ENCODE measurements around the gene OR1K1. TPM values are rescaled to one million over a fixed set of nuclear protein-coding genes. Genes with fewer than 3 reads are reported as not detected.
"Not testable (repeated sequence)": the region's sequence is repeated elsewhere in the genome, so short reads cannot be mapped to it uniquely, and the experiment has no call there.

Gene OR1K1
- total RNA-seq, 1 experiment from 2014 or later = not detected

DNA sequence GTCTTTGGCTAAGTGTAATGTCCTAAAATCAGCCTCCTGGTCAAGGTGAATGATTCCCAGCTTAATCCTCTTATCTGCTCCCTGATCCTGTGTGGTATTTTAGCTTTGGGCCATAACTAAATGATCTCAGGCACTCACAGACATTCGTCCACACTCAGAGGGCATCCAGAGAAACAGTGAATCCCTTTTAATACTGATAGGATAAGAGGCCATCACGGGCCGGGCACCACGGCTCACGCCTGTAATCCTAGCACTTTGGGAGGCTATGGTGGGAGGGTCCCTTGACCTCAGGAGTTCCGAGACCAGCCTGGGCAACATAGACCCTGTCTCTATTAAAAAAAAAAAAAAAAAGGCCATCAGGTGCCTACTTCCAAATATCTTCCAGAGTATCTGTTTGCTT lies 22.1 kb downstream of the OR1K1 start:
- no peak overlapping the region for H2AFZ ChIP-seq
- no peak overlapping the region for H3K4me2 ChIP-seq
- TF ChIP-seq, protein P1, sequence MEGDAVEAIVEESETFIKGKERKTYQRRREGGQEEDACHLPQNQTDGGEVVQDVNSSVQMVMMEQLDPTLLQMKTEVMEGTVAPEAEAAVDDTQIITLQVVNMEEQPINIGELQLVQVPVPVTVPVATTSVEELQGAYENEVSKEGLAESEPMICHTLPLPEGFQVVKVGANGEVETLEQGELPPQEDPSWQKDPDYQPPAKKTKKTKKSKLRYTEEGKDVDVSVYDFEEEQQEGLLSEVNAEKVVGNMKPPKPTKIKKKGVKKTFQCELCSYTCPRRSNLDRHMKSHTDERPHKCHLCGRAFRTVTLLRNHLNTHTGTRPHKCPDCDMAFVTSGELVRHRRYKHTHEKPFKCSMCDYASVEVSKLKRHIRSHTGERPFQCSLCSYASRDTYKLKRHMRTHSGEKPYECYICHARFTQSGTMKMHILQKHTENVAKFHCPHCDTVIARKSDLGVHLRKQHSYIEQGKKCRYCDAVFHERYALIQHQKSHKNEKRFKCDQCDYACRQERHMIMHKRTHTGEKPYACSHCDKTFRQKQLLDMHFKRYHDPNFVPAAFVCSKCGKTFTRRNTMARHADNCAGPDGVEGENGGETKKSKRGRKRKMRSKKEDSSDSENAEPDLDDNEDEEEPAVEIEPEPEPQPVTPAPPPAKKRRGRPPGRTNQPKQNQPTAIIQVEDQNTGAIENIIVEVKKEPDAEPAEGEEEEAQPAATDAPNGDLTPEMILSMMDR (conservative IDR thresholded peaks at IDR 0.05) = no peak
- H3K9me3 ChIP-seq (ENCODE audit: insufficient read depth, low read depth) = no peaks in the 10 kb centered on the region
- H3K36me3 ChIP-seq (ENCODE audit: low read depth) = peaks cover 17% of the 10 kb centered on the region
- ChIA-PET CTCF (no interaction called here), POLR2A (ENCODE audit: unreplicated experiment) (no interaction called here)
- peaks cover 7% of the 10 kb centered on the region for H3K4me1 ChIP-seq (replicated peaks; ENCODE audit: insufficient read depth)
- H3K27ac ChIP-seq = no peak overlapping the region
- DNase-seq = no peak
- no peaks in the 10 kb centered on the region for H3K9me2 ChIP-seq (ENCODE audit: insufficient read depth)
- no peaks in the 10 kb centered on the region for H3F3A ChIP-seq (ENCODE audit: insufficient read depth, low read depth)
- intact Hi-C loops (cut with micrococcal nuclease; ENCODE audit: unreplicated experiment) = loop anchor here (10.0 kb wide), 1 partner anchor 533 kb away; the partner anchor contains the start of gene CRB2
- no peak overlapping the region for H3K4me3 ChIP-seq
- no peaks in the 10 kb centered on the region for H3K27me3 ChIP-seq (ENCODE audit: insufficient read depth, low read depth)
- H4K20me1 ChIP-seq (ENCODE audit: insufficient read depth) = no peaks in the 10 kb centered on the region
- no TSS peak for BruUV-seq (replicated peaks)
- H3K79me2 ChIP-seq (ENCODE audit: low read depth) = peaks cover 14% of the 10 kb centered on the region

- no peak for TF ChIP-seq EZH2 (IDR thresholded peaks at IDR 0.05; ENCODE audit: low read depth)
- no peak for DNase-seq
- Histone ChIP-seq H3K27ac (no peak overlapping the region), H3F3A (ENCODE audit: insufficient read depth, low read depth) (peaks cover 8% of the 10 kb centered on the region; the same call in 1 of the 2 replicates), H3K4me1 (replicated peaks; ENCODE audit: insufficient read depth) (peaks cover 10% of the 10 kb centered on the region), H3K27me3 (ENCODE audit: insufficient read depth, low read depth) (no peaks in the 10 kb centered on the region), H2AFZ (no peak overlapping the region), H3K9me3 (ENCODE audit: insufficient read depth, low read depth) (no peaks in the 10 kb centered on the region), H4K20me1 (ENCODE audit: insufficient read depth) (no peaks in the 10 kb centered on the region), H3K36me3 (ENCODE audit: low read depth) (peaks cover 17% of the 10 kb centered on the region), H3K4me3 (no peak overlapping the region), H3K9me2 (ENCODE audit: insufficient read depth) (no peaks in the 10 kb centered on the region), H3K4me2 (no peak overlapping the region), H3K79me2 (ENCODE audit: low read depth) (peaks cover 22% of the 10 kb centered on the region)
- ChIA-PET CTCF (no interaction called here), POLR2A (ENCODE audit: unreplicated experiment) (no interaction called here)
- BruUV-seq (replicated peaks) = no TSS peak
- intact Hi-C loops (cut with micrococcal nuclease; ENCODE audit: unreplicated experiment) = loop anchor here (10.0 kb wide), 1 partner anchor 532 kb away; the partner anchor contains the start of gene CRB2
These were observed 23.0 kb downstream of the OR1K1 start for GRCh38 chr9:122822938-122823337.

DNA sequence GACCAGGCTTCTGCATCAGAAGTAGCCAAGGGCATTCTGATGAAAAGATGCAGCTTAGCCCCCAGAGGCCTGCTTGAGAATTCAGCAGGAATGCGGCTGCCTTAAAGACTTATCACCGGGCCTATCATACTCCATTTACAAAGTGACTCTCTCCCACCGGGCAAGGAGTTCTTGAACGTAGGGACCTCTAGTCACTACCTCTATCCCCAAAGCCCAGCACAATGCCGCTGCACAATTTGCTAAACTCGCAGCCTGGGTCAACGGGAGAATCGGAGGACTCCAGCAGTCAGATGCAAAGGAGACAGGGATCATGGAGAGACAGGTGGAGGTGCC lies 27.8 kb downstream of the OR1K1 start:
- TF ChIP-seq EZH2 (IDR thresholded peaks at IDR 0.05; ENCODE audit: low read depth) = no peak
- TF ChIP-seq, protein P1 (conservative IDR thresholded peaks at IDR 0.05) = no peak
- Histone ChIP-seq H3K36me3 (ENCODE audit: low read depth) (peaks cover 7% of the 10 kb centered on the region; the same call in 1 of the 2 replicates), H3K4me1 (replicated peaks; ENCODE audit: insufficient read depth) (peaks cover 14% of the 10 kb centered on the region), H3K4me2 (peak overlapping the region; percentile 75), H3K4me3 (peak overlapping the region; percentile 61), H3K9me3 (ENCODE audit: insufficient read depth, low read depth) (no peaks in the 10 kb centered on the region), H4K20me1 (ENCODE audit: insufficient read depth) (no peaks in the 10 kb centered on the region), H3K27me3 (ENCODE audit: insufficient read depth, low read depth) (no peaks in the 10 kb centered on the region), H3K79me2 (ENCODE audit: low read depth) (peaks cover 23% of the 10 kb centered on the region), H2AFZ (peak overlapping the region; percentile 98), H3F3A (ENCODE audit: insufficient read depth, low read depth) (peaks cover 11% of the 10 kb centered on the region; the same call in 1 of the 2 replicates), H3K27ac (peak overlapping the region; percentile 64), H3K9me2 (ENCODE audit: insufficient read depth) (no peaks in the 10 kb centered on the region)
- intact Hi-C loops (cut with micrococcal nuclease; ENCODE audit: unreplicated experiment) = loop anchor here (1.0 to 10.0 kb wide), 2 partner anchors 78 to 527 kb away; partner anchors contain the start of genes CRB2 and RC3H2
- no peak for DNase-seq
- no TSS peak for BruUV-seq (replicated peaks)
- ChIA-PET CTCF (no interaction called here), POLR2A (ENCODE audit: unreplicated experiment) (interaction anchor here (0.6 kb wide), 5 partner anchors 21 to 503 kb away, joined by 3 to 15 read pairs (median 6); partner anchors contain the start of genes RC3H2 and ZBTB26)

- POLR2A ChIA-PET (ENCODE audit: unreplicated experiment); CTCF ChIA-PET; H4K20me1 ChIP-seq (ENCODE audit: insufficient read depth); H3K36me3 ChIP-seq (ENCODE audit: low read depth); H3K9me2 ChIP-seq (ENCODE audit: insufficient read depth); H3K27me3 ChIP-seq (ENCODE audit: insufficient read depth, low read depth); BruUV-seq (replicated peaks); DNase-seq; H3K9me3 ChIP-seq (ENCODE audit: insufficient read depth, low read depth): not testable (repeated sequence)
- Histone ChIP-seq H3K79me2 (ENCODE audit: low read depth) (peaks cover 23% of the 10 kb centered on the region), H2AFZ (peak overlapping the region; percentile 98), H3F3A (ENCODE audit: insufficient read depth, low read depth) (peaks cover 11% of the 10 kb centered on the region; the same call in 1 of the 2 replicates), H3K4me2 (peak overlapping the region; percentile 75), H3K4me3 (peak overlapping the region; percentile 61), H3K4me1 (replicated peaks; ENCODE audit: insufficient read depth) (peaks cover 14% of the 10 kb centered on the region), H3K27ac (peak overlapping the region; percentile 64)
- intact Hi-C loops (cut with micrococcal nuclease; ENCODE audit: unreplicated experiment) = loop anchor here (1.0 to 10.0 kb wide), 2 partner anchors 76 to 526 kb away; partner anchors contain the start of genes CRB2 and RC3H2
These were observed 29.0 kb downstream of the OR1K1 start for GRCh38 chr9:122828965-122829284.

Data from PC-9 (cell line).